Calu3 (cell line): ENCODE measurements around the gene DNAH17. TPM values are rescaled to one million over a fixed set of nuclear protein-coding genes. Genes with fewer than 3 reads are reported as not detected.

Source experiments
- BruUV-seq: library from RNA; stranded (reverse); fragments of 400-500 nt; replicated peaks from 2 replicates; lab custom pipeline; 2021; lab: Mats Ljungman, UMichigan
- CTCF ChIA-PET: fragments of 300-600 bp; sonication (Branson Sonifier 250); formaldehyde crosslinking; loops from one replicate; lab custom pipeline; 2022; ENCODE audit warnings: antibody characterized with exemption; lab: Charles Lee
- DNase-seq: peaks from one replicate; pipeline ENCODE4 v3.0.0; 2022
- H3K27ac Mint-ChIP-seq: one replicate; pipeline ENCODE4 v1.8.0; 2022; ENCODE audit warnings: mixed read lengths; ENCODE audit not compliant: unreplicated experiment
- H3K27me3 Mint-ChIP-seq: one replicate; pipeline ENCODE4 v1.8.0; 2022; ENCODE audit warnings: mixed read lengths; ENCODE audit not compliant: unreplicated experiment
- H3K36me3 Mint-ChIP-seq: one replicate; pipeline ENCODE4 v1.8.0; 2022; ENCODE audit warnings: mild to moderate bottlenecking, moderate library complexity, mixed read lengths; ENCODE audit not compliant: insufficient read depth, unreplicated experiment
- H3K4me1 Mint-ChIP-seq: one replicate; pipeline ENCODE4 v1.8.0; 2022; ENCODE audit warnings: mild to moderate bottlenecking, low read depth, mixed read lengths; ENCODE audit not compliant: unreplicated experiment
- H3K4me3 Mint-ChIP-seq: one replicate; pipeline ENCODE4 v1.8.0; 2022; ENCODE audit warnings: mild to moderate bottlenecking, low read depth, moderate library complexity, mixed read lengths; ENCODE audit not compliant: unreplicated experiment
- H3K9me3 Mint-ChIP-seq: one replicate; pipeline ENCODE4 v1.8.0; 2022; ENCODE audit warnings: low read depth, mixed read lengths; ENCODE audit not compliant: unreplicated experiment
- intact Hi-C: fragments of 100-400 bp; cut with micrococcal nuclease; formaldehyde crosslinking; loops from one replicate; pipeline ENCODE4 v1.10.0; 2022; ENCODE audit not compliant: unreplicated experiment
- total RNA-seq: library from RNA; stranded (reverse); gene quantifications from 2 replicates; pipeline ENCODE4 v1.2.3, GENCODE V29; 2022
- TF ChIP-seq, protein P1 (sequence below): fragments of 200-600 bp; IDR thresholded peaks from one replicate; pipeline ENCODE4 v1.8.0; 2022; ENCODE audit warnings: antibody characterized with exemption; ENCODE audit not compliant: unreplicated experiment

The DNAH17 gene
- total RNA-seq, 1 experiment from 2014 or later: 0.19 TPM

DNA sequence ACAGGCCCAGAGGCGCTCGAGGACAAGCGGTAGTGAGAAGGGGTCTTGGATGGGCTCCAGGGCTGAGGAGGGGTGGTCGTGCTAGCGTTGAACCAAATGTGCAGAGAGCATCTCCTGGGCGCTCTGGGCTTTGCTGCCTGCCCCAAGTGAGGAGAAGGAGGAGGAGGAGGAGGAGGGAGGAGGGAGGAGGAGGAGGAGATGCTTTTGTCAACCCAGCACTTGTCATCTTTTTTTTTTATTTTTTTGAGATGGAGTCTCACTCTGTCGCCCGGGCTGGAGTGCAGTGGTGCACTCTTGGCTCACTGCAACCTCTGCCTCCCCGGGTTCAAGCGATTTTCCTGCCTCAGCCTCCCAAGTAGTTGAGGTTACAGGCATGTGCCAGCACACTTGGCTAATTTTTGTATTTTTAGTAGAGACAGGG lies 138.9 kb downstream of the DNAH17 start:
- CTCF ChIA-PET: interaction anchor here (0.9 kb wide), 1 partner anchor 188 kb away, joined by 3 read pairs; no protein-coding TSS in a partner anchor

DNA sequence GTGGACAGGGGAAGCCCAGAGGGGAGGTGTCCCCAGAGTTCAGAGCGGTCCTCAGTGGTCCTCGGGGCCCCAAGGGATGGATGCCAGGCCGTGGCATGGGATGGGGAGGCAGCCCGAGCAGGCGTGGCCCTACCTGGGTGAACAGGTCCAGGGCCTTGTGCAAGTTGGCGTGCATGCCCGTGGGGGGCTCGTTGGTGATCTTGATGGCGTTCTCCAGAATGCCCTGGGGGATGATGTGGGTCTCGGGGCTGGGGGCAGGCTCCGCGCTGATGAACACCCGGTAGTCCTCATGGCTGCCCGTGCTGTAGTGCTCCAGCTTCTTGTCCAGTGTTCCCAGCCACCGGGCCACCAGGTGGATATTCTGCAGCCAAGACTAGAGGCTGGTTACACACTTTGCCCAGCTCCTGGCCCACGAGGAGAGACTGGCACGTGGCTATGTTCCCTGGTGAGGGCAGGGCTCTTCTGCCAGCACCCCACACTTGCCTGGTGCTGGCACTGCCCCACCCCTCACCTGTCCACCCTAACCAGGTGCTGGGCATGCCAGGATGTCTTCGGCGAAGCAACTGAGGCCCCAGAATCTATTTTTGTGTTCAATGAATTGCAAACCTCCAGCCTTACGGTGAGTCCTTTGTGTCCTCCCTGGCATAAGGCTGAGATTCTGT lies 139.6 kb downstream of the DNAH17 start:
- Mint-ChIP-seq H3K4me3 (no peak overlapping the region), H3K27me3 (peaks cover 28% of the 10 kb centered on the region), H3K27ac (no peak overlapping the region), H3K9me3 (no peaks in the 10 kb centered on the region), H3K4me1 (no peaks in the 10 kb centered on the region), H3K36me3 (peaks cover 11% of the 10 kb centered on the region)
- TF ChIP-seq, protein P1, sequence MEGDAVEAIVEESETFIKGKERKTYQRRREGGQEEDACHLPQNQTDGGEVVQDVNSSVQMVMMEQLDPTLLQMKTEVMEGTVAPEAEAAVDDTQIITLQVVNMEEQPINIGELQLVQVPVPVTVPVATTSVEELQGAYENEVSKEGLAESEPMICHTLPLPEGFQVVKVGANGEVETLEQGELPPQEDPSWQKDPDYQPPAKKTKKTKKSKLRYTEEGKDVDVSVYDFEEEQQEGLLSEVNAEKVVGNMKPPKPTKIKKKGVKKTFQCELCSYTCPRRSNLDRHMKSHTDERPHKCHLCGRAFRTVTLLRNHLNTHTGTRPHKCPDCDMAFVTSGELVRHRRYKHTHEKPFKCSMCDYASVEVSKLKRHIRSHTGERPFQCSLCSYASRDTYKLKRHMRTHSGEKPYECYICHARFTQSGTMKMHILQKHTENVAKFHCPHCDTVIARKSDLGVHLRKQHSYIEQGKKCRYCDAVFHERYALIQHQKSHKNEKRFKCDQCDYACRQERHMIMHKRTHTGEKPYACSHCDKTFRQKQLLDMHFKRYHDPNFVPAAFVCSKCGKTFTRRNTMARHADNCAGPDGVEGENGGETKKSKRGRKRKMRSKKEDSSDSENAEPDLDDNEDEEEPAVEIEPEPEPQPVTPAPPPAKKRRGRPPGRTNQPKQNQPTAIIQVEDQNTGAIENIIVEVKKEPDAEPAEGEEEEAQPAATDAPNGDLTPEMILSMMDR: no peak
- no peak for DNase-seq
- BruUV-seq: no TSS peak
- CTCF ChIA-PET: interaction anchor here (0.9 kb wide), 1 partner anchor 187 kb away, joined by 3 read pairs; no protein-coding TSS in a partner anchor
- intact Hi-C loops: no loop called here

More for the DNA sequence above, 138.9 kb downstream of the DNAH17 start:
- Mint-ChIP-seq H3K4me1 (no peaks in the 10 kb centered on the region), H3K36me3 (peaks cover 11% of the 10 kb centered on the region), H3K27me3 (peaks cover 28% of the 10 kb centered on the region), H3K9me3 (no peaks in the 10 kb centered on the region), H3K27ac (no peak overlapping the region), H3K4me3 (no peak overlapping the region)
- DNase-seq: no peak
- TF ChIP-seq, protein P1: no peak
- intact Hi-C loops: no loop called here
- BruUV-seq: no TSS peak

DNA sequence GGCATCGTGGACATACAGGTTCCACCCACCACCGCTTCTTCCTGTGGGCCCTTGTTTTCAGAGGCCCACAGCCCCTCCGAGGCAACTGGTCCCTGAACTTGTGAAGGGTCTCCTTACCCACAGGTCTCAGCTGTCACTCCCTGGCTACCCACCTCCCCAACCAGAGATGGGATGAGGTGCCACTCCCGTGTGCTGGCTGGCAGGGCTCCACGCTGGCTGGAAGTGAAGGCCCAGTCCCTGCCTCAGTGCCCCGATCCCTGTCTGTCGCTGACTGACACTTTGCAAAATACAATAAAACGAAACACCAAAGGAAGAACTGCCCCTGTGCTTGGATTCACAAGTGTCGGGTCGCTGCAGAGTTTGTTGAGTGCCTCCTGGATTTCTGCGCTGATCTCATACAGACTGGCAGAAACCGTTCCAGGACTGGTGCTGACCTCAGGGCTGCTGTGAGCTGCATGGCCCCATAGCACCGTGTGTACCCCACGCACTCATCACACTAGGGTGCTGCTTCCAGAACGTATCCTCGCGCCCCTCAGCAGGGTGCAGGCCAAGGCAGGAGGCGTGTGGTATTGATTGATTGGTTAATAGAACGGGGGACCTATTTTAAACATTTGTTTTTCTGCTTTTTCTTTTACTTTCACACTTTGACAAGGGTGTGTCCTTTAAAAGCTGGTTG lies 141.7 kb downstream of the DNAH17 start:
- no TSS peak for BruUV-seq
- Mint-ChIP-seq H3K4me1 (no peaks in the 10 kb centered on the region), H3K36me3 (peaks cover 17% of the 10 kb centered on the region), H3K4me3 (no peak overlapping the region), H3K27me3 (peaks cover 28% of the 10 kb centered on the region), H3K27ac (no peak overlapping the region), H3K9me3 (no peaks in the 10 kb centered on the region)
- intact Hi-C loops: no loop called here
- CTCF ChIA-PET: no interaction called here
- TF ChIP-seq, protein P1: no peak
- DNase-seq: no peak

DNA sequence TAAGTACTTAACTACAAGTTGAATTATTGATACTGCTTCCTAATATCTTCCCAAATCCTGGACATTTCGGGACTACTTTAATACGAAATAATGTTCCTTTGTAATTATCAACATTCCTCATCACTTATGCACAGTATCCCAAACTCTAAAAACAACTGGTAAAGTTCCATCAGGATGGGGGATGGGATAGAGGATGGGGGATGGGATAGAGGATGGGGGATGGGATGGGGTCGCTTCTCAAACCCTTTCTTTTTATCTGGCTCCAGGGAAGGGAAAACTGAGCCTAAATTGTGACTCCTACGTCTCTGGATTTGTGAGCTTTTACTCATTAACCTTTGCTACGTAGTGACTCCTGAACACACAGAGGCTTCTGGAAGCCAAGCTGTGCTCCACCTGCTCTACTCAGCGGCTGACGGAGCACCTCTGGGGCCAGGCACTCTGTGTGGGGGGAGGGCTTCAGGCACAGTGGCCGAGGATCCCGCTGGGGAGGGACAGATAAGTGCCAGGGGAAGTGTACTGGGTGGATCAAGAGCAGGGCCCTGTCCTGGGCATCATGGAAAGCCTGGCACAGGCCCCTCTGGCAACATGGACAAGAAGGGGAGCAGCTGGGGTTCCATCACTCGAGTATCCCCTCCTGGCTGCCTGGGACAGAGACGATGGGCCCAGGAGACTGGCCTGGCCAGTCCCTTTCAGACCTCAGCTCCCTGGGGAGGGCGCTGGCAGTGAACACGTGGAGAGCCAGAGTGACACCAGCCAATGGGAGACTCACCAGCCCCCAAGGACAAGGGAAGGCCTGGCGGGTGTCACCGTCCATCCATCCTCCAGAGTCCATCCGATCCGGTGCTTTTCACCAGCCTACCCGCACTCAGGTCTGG lies 142.5 kb downstream of the DNAH17 start:
- no peak overlapping the region for H3K4me3 Mint-ChIP-seq
- DNase-seq: no peak
- no TSS peak for BruUV-seq
- H3K4me1 Mint-ChIP-seq: no peaks in the 10 kb centered on the region
- no peaks in the 10 kb centered on the region for H3K9me3 Mint-ChIP-seq
- H3K27ac Mint-ChIP-seq: no peak overlapping the region
- CTCF ChIA-PET: no interaction called here
- H3K27me3 Mint-ChIP-seq: peaks cover 28% of the 10 kb centered on the region
- intact Hi-C loops: no loop called here
- TF ChIP-seq, protein P1: no peak
- peaks cover 23% of the 10 kb centered on the region for H3K36me3 Mint-ChIP-seq
